ENCODE measurements around the gene KDM4B. TPM values are rescaled to one million over a fixed set of nuclear protein-coding genes. Genes with fewer than 3 reads are reported as not detected.

Gene KDM4B
- 19.0 and 21.6 TPM in 2 replicates for total RNA-seq

DNA sequence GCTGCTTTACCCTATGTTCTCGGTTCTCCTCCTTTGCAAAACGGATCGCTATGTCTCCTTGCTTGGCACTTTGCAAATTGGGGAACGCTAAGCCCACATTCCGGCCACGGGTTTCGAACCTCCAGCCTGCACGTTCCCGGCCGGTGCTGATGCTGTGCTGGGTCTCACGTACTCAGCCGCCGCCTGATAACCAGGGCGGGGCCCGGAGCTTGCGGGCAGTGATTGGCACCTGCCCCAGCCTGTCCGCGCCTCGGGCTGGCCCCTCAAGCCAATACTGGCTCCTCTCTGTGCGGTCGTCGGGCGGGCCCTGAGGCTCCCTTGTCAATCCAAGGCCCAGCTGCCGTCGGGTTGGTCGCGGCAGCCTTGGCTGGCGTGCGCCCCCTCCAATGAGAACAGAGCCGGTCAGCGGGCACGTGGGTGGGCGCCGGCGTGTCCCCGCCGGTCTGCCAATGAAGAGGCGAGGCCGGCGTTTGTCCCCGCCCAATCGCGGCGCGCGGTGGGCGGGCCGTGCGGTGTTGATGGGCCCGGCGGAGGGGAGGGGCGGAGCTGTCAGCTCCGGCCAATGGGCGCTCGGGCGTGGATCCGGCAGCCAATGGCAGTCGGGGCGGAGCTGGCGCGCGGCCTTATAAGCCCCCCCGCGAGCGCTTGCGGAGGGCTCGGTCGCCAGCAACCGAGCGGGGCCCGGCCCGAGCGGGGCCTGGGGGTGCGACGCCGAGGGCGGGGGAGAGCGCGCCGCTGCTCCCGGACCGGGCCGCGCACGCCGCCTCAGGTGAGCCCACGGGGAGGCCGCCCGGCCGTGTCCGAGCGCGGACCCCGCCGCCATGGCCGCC, at the start of gene KDM4B:
TSS of gene KDM4B (plus strand) at position 652 of the 830 bp plus-strand sequence. CDS start 63,778 bp downstream, outside the sequence.

Small RNA genes lying within 50 kb of the gene (small RNA-seq; reads per million reads assigned to genes)
- gene MIR4747 (ENCODE audit: low replicate concordance): not detected

Other genes starting within 250 kb of the KDM4B start
- 85.8 and 87.1 TPM in 2 replicates for gene DPP9, start 245.3 kb upstream of the KDM4B start, total RNA-seq
- gene FEM1A, start 177.4 kb upstream of the KDM4B start, total RNA-seq: 15.5 and 24.3 TPM in 2 replicates
- gene TICAM1, start 137.4 kb upstream of the KDM4B start, total RNA-seq: 4.6 and 6.1 TPM in 2 replicates
- 173 and 343 TPM in 2 replicates for gene PLIN3, start 101.4 kb upstream of the KDM4B start, total RNA-seq
- gene ARRDC5, start 66.2 kb upstream of the KDM4B start, total RNA-seq: not detected in 2 replicates
- gene UHRF1, start 59.6 kb upstream of the KDM4B start, total RNA-seq: 2.8 and 110 TPM in 2 replicates

All from placental pericyte (primary cell).